Liver (tissue), 9 donors: ENCODE results near the gene CPNE9. TPM values are rescaled to one million over a fixed set of nuclear protein-coding genes. Genes with fewer than 3 reads are reported as not detected.

ENCODE experiments used
- DNase-seq: peaks from one replicate; pipeline ENCODE4 v3.0.0-alpha.2; 2017; ENCODE audit warnings: low spot score
- H3K27ac ChIP-seq, 2 donors: one replicate each; pipeline ENCODE4 v1.7.0; 2013; ENCODE audit warnings: inconsistent platforms in 2 of 2, low read length in 2 of 2, control low read depth in 1 of 2, low read depth in 1 of 2, mild to moderate bottlenecking in 1 of 2
- H3K27me3 ChIP-seq, 4 donors: one replicate each; pipeline versions ENCODE4 v1.6.1 to v1.7.0; 2013; ENCODE audit warnings: low read length in 3 of 4, inconsistent platforms in 1 of 4, mild to moderate bottlenecking in 1 of 4, moderate library complexity in 1 of 4; ENCODE audit not compliant: control insufficient read depth in 4 of 4, insufficient read depth in 4 of 4
- H3K36me3 ChIP-seq, 4 donors: one replicate each; pipeline versions ENCODE4 v1.6.1 to v1.7.0; 2013; ENCODE audit warnings: low read length in 3 of 4, mild to moderate bottlenecking in 3 of 4, low read depth in 1 of 4, moderate library complexity in 1 of 4; ENCODE audit not compliant: control insufficient read depth in 4 of 4, insufficient read depth in 3 of 4
- H3K4me1 ChIP-seq, 4 donors: one replicate each; pipeline versions ENCODE4 v1.6.1 to v1.7.0; 2013; ENCODE audit warnings: low read length in 3 of 4, mild to moderate bottlenecking in 3 of 4, moderate library complexity in 1 of 4; ENCODE audit not compliant: control insufficient read depth in 4 of 4, insufficient read depth in 4 of 4
- H3K4me3 ChIP-seq, 3 donors: one replicate each; pipeline versions ENCODE4 v1.6.1 to v1.7.0; 2013; ENCODE audit warnings: low read length in 3 of 3, control low read depth in 1 of 3, low read depth in 1 of 3, mild to moderate bottlenecking in 1 of 3
- H3K9ac ChIP-seq, 2 donors: one replicate each; pipeline ENCODE4 v1.7.0; 2013; ENCODE audit warnings: low read length in 2 of 2, mild to moderate bottlenecking in 2 of 2, moderate library complexity in 2 of 2, control low read depth in 1 of 2, low read depth in 1 of 2
- H3K9me3 ChIP-seq, 4 donors: one replicate each; pipeline versions ENCODE4 v1.6.1 to v1.7.0; 2013; ENCODE audit warnings: low read length in 3 of 4; ENCODE audit not compliant: control insufficient read depth in 4 of 4
- ATF3 ChIP-seq: IDR thresholded peaks from 2 replicates; pipeline ENCODE4 v1.6.1; 2016; ENCODE audit warnings: antibody characterized with exemption
- CTCF ChIP-seq: fragments of 150-350 bp; IDR thresholded peaks from 2 replicates; pipeline ENCODE4 v1.5.1; 2017; ENCODE audit warnings: improper control_type of control experiment, low read depth, low read length; ENCODE audit not compliant: missing input control
- EGR1 ChIP-seq, 2 donors: IDR thresholded peaks; 2 replicates each; pipeline ENCODE4 v1.6.1; 2016 to 2018; ENCODE audit warnings: antibody characterized with exemption in 2 of 2, low read depth in 2 of 2
- FOXA1 ChIP-seq: IDR thresholded peaks from 2 replicates; pipeline ENCODE4 v1.6.1; 2016; ENCODE audit warnings: antibody characterized with exemption
- GABPA ChIP-seq, 2 donors: IDR thresholded peaks in 1 of 2; conservative IDR thresholded peaks in 1 of 2; 2 replicates each; pipeline ENCODE4 v1.6.1; 2016; ENCODE audit warnings: antibody characterized with exemption in 2 of 2, mild to moderate bottlenecking in 1 of 2, moderate library complexity in 1 of 2
- HNF4A ChIP-seq, 2 donors: conservative IDR thresholded peaks; 2 replicates each; pipeline ENCODE4 v1.6.1; 2016; ENCODE audit warnings: antibody characterized with exemption in 2 of 2, mild to moderate bottlenecking in 2 of 2
- HNF4G ChIP-seq: IDR thresholded peaks from 2 replicates; pipeline ENCODE4 v1.6.1; 2016; ENCODE audit warnings: antibody characterized with exemption
- MAX ChIP-seq: IDR thresholded peaks from 2 replicates; pipeline ENCODE4 v1.6.1; 2016; ENCODE audit warnings: antibody characterized with exemption
- NR2F2 ChIP-seq: IDR thresholded peaks from 2 replicates; pipeline ENCODE4 v1.6.1; 2016; ENCODE audit warnings: antibody characterized with exemption
- RAD21 ChIP-seq, 2 donors: IDR thresholded peaks; 2 replicates each; pipeline ENCODE4 v1.6.1; 2016; ENCODE audit warnings: antibody characterized with exemption in 2 of 2, mild to moderate bottlenecking in 2 of 2
- REST ChIP-seq: IDR thresholded peaks from 2 replicates; pipeline ENCODE4 v1.6.1; 2016; ENCODE audit warnings: antibody characterized with exemption, mild to moderate bottlenecking
- RXRA ChIP-seq, 2 donors: IDR thresholded peaks; 2 replicates each; pipeline ENCODE4 v1.6.1; 2017 to 2018; ENCODE audit warnings: antibody characterized with exemption in 2 of 2, mild to moderate bottlenecking in 1 of 2
- SP1 ChIP-seq: IDR thresholded peaks from 2 replicates; pipeline ENCODE4 v1.6.1; 2018; ENCODE audit warnings: antibody characterized with exemption, mild to moderate bottlenecking
- TAF1 ChIP-seq: conservative IDR thresholded peaks from 2 replicates; pipeline ENCODE4 v1.6.1; 2016; ENCODE audit warnings: antibody characterized with exemption, mild to moderate bottlenecking
- YY1 ChIP-seq: IDR thresholded peaks from 2 replicates; pipeline ENCODE4 v1.6.1; 2016; ENCODE audit warnings: antibody characterized with exemption, mild to moderate bottlenecking
- ZBTB33 ChIP-seq: IDR thresholded peaks from 2 replicates; pipeline ENCODE4 v1.6.1; 2016; ENCODE audit warnings: antibody characterized with exemption
- WGBS: extraction: QIAGEN DNeasy Blood & Tissue Kit; methylation state at CpG from one replicate; pipeline ENCODE4 v1.1.7; 2013; 5-methylcytosine and 5-hydroxymethylcytosine counted together
- polyA plus RNA-seq, 2 donors: library from polyadenylated mRNA; stranded (reverse) in 1 of 2; unstranded in 1 of 2; fragments of 200-250 nt in 1 of 2; fragments of >200 nt in 1 of 2; fragmentation: Nextera tagmentation in 1 of 2; extraction: Ambion mirVana in 1 of 2; gene quantifications; one replicate each; pipeline versions ENCODE4 v1.2.1 to v1.2.3, GENCODE V29; 2013 to 2015
- total RNA-seq, 2 donors: library from RNA; depleted of rRNA; stranded (reverse); fragments of >200 nt; gene quantifications; one replicate each; pipeline ENCODE4 v1.2.3, GENCODE V29; 2014
- donor health status: healthy.
- donor health status: healthy.
- donor health status: healthy.
- donor health status: healthy.
- donor health status: healthy.

Gene CPNE9
- total and polyA plus RNA-seq, 4 donors: not detected

GRCh38 chr3:9743548-9743947, 39.9 kb downstream of the CPNE9 start:
- Histone ChIP-seq H3K9me3 (no peaks in the 10 kb centered on the region), H3K27ac (no peak overlapping the region), H3K9ac (no peak overlapping the region), H3K36me3 (peaks cover 31 to 92% (median 79%) of the 10 kb centered on the region in 4 donors), H3K4me1 (no peaks in the 10 kb centered on the region), H3K4me3 (no peak overlapping the region), H3K27me3 (no peaks in the 10 kb centered on the region)
- no peak for DNase-seq
- 97% methylated on average over 18 of the region's 18 CpGs for WGBS
- TF ChIP-seq EGR1 (IDR thresholded peaks at IDR 0.05; ENCODE audit: low read depth in 2 of 2) (no peak), HNF4G (no peak), FOXA1 (no peak), HNF4A (conservative IDR thresholded peaks at IDR 0.05) (no peak), ZBTB33 (no peak), REST (no peak), RXRA (IDR thresholded peaks at IDR 0.05) (no peak), MAX (no peak), SP1 (no peak), ATF3 (no peak), RAD21 (IDR thresholded peaks at IDR 0.05) (no peak), CTCF (no peak), YY1 (no peak), TAF1 (no peak)

- H3K9ac ChIP-seq: no peak overlapping the region
- H3K4me3 ChIP-seq: no peak overlapping the region
- peaks cover 0 to 3% (median 2%) of the 10 kb centered on the region in 4 donors for H3K4me1 ChIP-seq
- 97% methylated on average over 13 of the region's 13 CpGs for WGBS
- no peaks in the 10 kb centered on the region for H3K9me3 ChIP-seq
- no peak for TF ChIP-seq RAD21 (IDR thresholded peaks at IDR 0.05)
- TF ChIP-seq GABPA (IDR thresholded peaks at IDR 0.05 in 1 of 2, conservative IDR thresholded peaks at IDR 0.05 in 1 of 2): no peak
- TF ChIP-seq EGR1 (IDR thresholded peaks at IDR 0.05; ENCODE audit: low read depth in 2 of 2): no peak
- TF ChIP-seq HNF4G: no peak
- no peak for TF ChIP-seq NR2F2
- TF ChIP-seq RXRA (IDR thresholded peaks at IDR 0.05): no peak
- H3K27me3 ChIP-seq: no peaks in the 10 kb centered on the region
- DNase-seq: no peak
- H3K27ac ChIP-seq: no peak overlapping the region
- peaks cover 30 to 88% (median 74%) of the 10 kb centered on the region in 4 donors for H3K36me3 ChIP-seq
Observed at GRCh38 chr3:9744162-9744561, 40.5 kb downstream of the CPNE9 start.
